ENCODE measurements around the gene TBCD. TPM values are rescaled to one million over a fixed set of nuclear protein-coding genes. Genes with fewer than 3 reads are reported as not detected.

The TBCD gene
- total RNA-seq, 1 donor from 2014 or later = 31.8 TPM

- H3K27me3 Mint-ChIP-seq (ENCODE audit: low read depth, unreplicated experiment) = no peaks in the 10 kb centered on the region
- H3K4me1 ChIP-seq (ENCODE audit: insufficient read depth, low read length) = no peaks in the 10 kb centered on the region
- no peak for FAIRE-seq
- peak overlapping the region; percentile 48 for H3K27ac Mint-ChIP-seq (ENCODE audit: unreplicated experiment)
- H3K27ac ChIP-seq (ENCODE audit: low read depth, low read length) = no peak overlapping the region
- H3K36me3 ChIP-seq (ENCODE audit: insufficient read depth, low read length) = no peaks in the 10 kb centered on the region
- H3K79me2 ChIP-seq (ENCODE audit: insufficient read depth, low read length) = no peaks in the 10 kb centered on the region
- no peak for DNase-seq (ENCODE audit: low read depth)
- H3K9ac ChIP-seq (ENCODE audit: low read length) = peak overlapping the region; percentile 35
- peaks cover 4% of the 10 kb centered on the region for H3K4me1 Mint-ChIP-seq (ENCODE audit: low read depth, unreplicated experiment)
- TF ChIP-seq CTCF (IDR thresholded peaks at IDR 0.05; ENCODE audit: insufficient read depth, low read depth, low read length) = no peak
- no peak for TF ChIP-seq EZH2 (IDR thresholded peaks at IDR 0.05; ENCODE audit: insufficient read depth, low read length)
- H3K27me3 ChIP-seq (ENCODE audit: insufficient read depth, low read length) = no peaks in the 10 kb centered on the region
- H2AFZ ChIP-seq (ENCODE audit: low read depth, low read length) = no peak overlapping the region
- H3K4me3 Mint-ChIP-seq (ENCODE audit: unreplicated experiment) = no peak overlapping the region
- H3K9me3 Mint-ChIP-seq (ENCODE audit: unreplicated experiment) = no peaks in the 10 kb centered on the region
- H3K4me3 ChIP-seq (ENCODE audit: insufficient read depth, low read depth, low read length) = peak overlapping the region; percentile 17
- H3K9me3 ChIP-seq (ENCODE audit: insufficient read depth, low read depth, low read length) = no peaks in the 10 kb centered on the region
- peaks cover 1% of the 10 kb centered on the region for H4K20me1 ChIP-seq (ENCODE audit: insufficient read depth, low read length)
- peak overlapping the region; percentile 64 for H3K4me2 ChIP-seq (ENCODE audit: low read length)
- peaks cover 6% of the 10 kb centered on the region for H3K36me3 Mint-ChIP-seq (ENCODE audit: low read depth, unreplicated experiment)
Observed at GRCh38 chr17:82845163-82845807, 93.4 kb downstream of the TBCD start.

GRCh38 chr17:82846061-82846691 is 94.3 kb downstream of the TBCD start:
- peaks cover 4% of the 10 kb centered on the region for H3K4me1 Mint-ChIP-seq (ENCODE audit: low read depth, unreplicated experiment)

More at GRCh38 chr17:82846061-82846691, 94.3 kb downstream of the TBCD start:
- H3K4me1 ChIP-seq (ENCODE audit: insufficient read depth, low read length) = no peaks in the 10 kb centered on the region
- FAIRE-seq (no peak), DNase-seq (ENCODE audit: low read depth) (no peak)
- H3K9ac ChIP-seq (ENCODE audit: low read length) = peak overlapping the region; percentile 35
- H3K79me2 ChIP-seq (ENCODE audit: insufficient read depth, low read length) = no peaks in the 10 kb centered on the region
- H3K4me3 Mint-ChIP-seq (ENCODE audit: unreplicated experiment) = no peak overlapping the region
- no peak overlapping the region for H3K4me3 ChIP-seq (ENCODE audit: insufficient read depth, low read depth, low read length)
- no peaks in the 10 kb centered on the region for H3K27me3 Mint-ChIP-seq (ENCODE audit: low read depth, unreplicated experiment)
- H4K20me1 ChIP-seq (ENCODE audit: insufficient read depth, low read length) = peaks cover 4% of the 10 kb centered on the region
- H3K36me3 Mint-ChIP-seq (ENCODE audit: low read depth, unreplicated experiment) = peaks cover 6% of the 10 kb centered on the region
- H3K27ac ChIP-seq (ENCODE audit: low read depth, low read length) = no peak overlapping the region
- TF ChIP-seq CTCF (IDR thresholded peaks at IDR 0.05; ENCODE audit: insufficient read depth, low read depth, low read length) (no peak), EZH2 (IDR thresholded peaks at IDR 0.05; ENCODE audit: insufficient read depth, low read length) (no peak)
- no peaks in the 10 kb centered on the region for H3K9me3 ChIP-seq (ENCODE audit: insufficient read depth, low read depth, low read length)
- H3K27me3 ChIP-seq (ENCODE audit: insufficient read depth, low read length) = no peaks in the 10 kb centered on the region
- no peaks in the 10 kb centered on the region for H3K9me3 Mint-ChIP-seq (ENCODE audit: unreplicated experiment)
- no peak overlapping the region for H2AFZ ChIP-seq (ENCODE audit: low read depth, low read length)
- no peak overlapping the region for H3K27ac Mint-ChIP-seq (ENCODE audit: unreplicated experiment)
- H3K4me2 ChIP-seq (ENCODE audit: low read length) = peak overlapping the region; percentile 64
- H3K36me3 ChIP-seq (ENCODE audit: insufficient read depth, low read length) = no peaks in the 10 kb centered on the region
